ENCODE measurements around the gene NYNRIN.

DNA sequence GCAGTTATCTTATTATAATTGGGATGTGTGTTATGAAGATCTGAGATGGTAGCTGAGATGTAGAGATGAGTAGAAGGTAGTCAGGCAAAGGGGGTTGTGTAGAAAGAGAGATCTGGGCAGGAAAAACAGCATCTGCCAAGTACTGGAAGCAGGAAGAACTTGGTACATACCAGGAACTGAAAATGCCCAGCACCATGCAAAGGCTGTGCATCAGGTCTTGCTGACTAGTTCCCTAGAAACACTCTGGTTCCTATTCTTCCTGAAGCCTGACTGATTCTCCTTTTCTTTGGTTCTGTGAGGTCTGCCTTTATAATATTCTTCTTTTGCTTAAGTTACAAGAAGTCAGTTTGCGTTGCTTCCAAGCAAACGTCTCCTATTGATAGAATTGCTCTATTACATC, 37.5 kb upstream of the NYNRIN start:
- TF ChIP-seq EZH2phosphoT487 (IDR thresholded peaks at IDR 0.05; ENCODE audit: borderline replicate concordance), result no peak
- TF ChIP-seq, protein P1, sequence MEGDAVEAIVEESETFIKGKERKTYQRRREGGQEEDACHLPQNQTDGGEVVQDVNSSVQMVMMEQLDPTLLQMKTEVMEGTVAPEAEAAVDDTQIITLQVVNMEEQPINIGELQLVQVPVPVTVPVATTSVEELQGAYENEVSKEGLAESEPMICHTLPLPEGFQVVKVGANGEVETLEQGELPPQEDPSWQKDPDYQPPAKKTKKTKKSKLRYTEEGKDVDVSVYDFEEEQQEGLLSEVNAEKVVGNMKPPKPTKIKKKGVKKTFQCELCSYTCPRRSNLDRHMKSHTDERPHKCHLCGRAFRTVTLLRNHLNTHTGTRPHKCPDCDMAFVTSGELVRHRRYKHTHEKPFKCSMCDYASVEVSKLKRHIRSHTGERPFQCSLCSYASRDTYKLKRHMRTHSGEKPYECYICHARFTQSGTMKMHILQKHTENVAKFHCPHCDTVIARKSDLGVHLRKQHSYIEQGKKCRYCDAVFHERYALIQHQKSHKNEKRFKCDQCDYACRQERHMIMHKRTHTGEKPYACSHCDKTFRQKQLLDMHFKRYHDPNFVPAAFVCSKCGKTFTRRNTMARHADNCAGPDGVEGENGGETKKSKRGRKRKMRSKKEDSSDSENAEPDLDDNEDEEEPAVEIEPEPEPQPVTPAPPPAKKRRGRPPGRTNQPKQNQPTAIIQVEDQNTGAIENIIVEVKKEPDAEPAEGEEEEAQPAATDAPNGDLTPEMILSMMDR (conservative IDR thresholded peaks at IDR 0.05; ENCODE audit: low read length), result no peak

Data from Loucy (cell line).